Activated CD8-positive, alpha-beta memory T cell treated with anti-CD3 and anti-CD28 coated beads, Interleukin-2, amount 50 U/mL, for 24 hours (primary cell): Measurements from ENCODE around the gene PLCD3.

Experiments
- DNase-seq: peaks from one replicate; pipeline ENCODE4 v3.0.0-alpha.2; 2020; ENCODE audit errors: extremely low read depth

PLCD3 gene

GRCh38 chr17:45132320-45132571 is at the start of gene PLCD3:
Gene PLCD3, minus strand, starts transcription at chr17:45132515. Its CDS starts 105 bp downstream, at chr17:45132410.
- DNase-seq = no peak

- DNase-seq = no peak
Observed at GRCh38 chr17:45177563-45177962, 45.2 kb upstream of the PLCD3 start.

GRCh38 chr17:45175759-45176115 is 43.4 kb upstream of the PLCD3 start:
- no peak for DNase-seq

GRCh38 chr17:45172541-45173286 is 40.4 kb upstream of the PLCD3 start:
- DNase-seq = no peak

GRCh38 chr17:45172232-45172540 is 39.9 kb upstream of the PLCD3 start:
- no peak for DNase-seq

- DNase-seq = no peak
Observed at GRCh38 chr17:45171338-45172231, 39.3 kb upstream of the PLCD3 start.

GRCh38 chr17:45170931-45171337 is 38.6 kb upstream of the PLCD3 start:
- DNase-seq = no peak

- no peak for DNase-seq
Observed at GRCh38 chr17:45170280-45170930, 38.1 kb upstream of the PLCD3 start.

GRCh38 chr17:45168991-45169752 is 36.9 kb upstream of the PLCD3 start:
- no peak for DNase-seq

GRCh38 chr17:45164734-45165269 is 32.5 kb upstream of the PLCD3 start:
- no peak for DNase-seq

GRCh38 chr17:45162025-45162687 is 29.8 kb upstream of the PLCD3 start:
- DNase-seq = no peak

GRCh38 chr17:45161288-45162024 is 29.1 kb upstream of the PLCD3 start, which contains the start of gene HEXIM2:
Gene HEXIM2, plus strand, starts transcription at chr17:45161875. Its CDS starts 919 bp downstream, at chr17:45162794.
- DNase-seq = peak; percentile 96

- no peak for DNase-seq
Observed at GRCh38 chr17:45160447-45161287, 28.4 kb upstream of the PLCD3 start.

GRCh38 chr17:45156242-45156641 is 23.9 kb upstream of the PLCD3 start:
- DNase-seq = no peak

GRCh38 chr17:45155483-45155882 is 23.2 kb upstream of the PLCD3 start:
- DNase-seq = no peak

GRCh38 chr17:45155029-45155428 is 22.7 kb upstream of the PLCD3 start:
- DNase-seq = no peak

- no peak for DNase-seq
Observed at GRCh38 chr17:45150911-45151809, 18.8 kb upstream of the PLCD3 start.
